Measurements from ENCODE around the gene ZDHHC9. TPM values are rescaled to one million over a fixed set of nuclear protein-coding genes. Genes with fewer than 3 reads are reported as not detected.

The ZDHHC9 gene
- total and polyA plus RNA-seq, 12 donors: 4.3 to 75.7 (median 24.6) TPM

DNA sequence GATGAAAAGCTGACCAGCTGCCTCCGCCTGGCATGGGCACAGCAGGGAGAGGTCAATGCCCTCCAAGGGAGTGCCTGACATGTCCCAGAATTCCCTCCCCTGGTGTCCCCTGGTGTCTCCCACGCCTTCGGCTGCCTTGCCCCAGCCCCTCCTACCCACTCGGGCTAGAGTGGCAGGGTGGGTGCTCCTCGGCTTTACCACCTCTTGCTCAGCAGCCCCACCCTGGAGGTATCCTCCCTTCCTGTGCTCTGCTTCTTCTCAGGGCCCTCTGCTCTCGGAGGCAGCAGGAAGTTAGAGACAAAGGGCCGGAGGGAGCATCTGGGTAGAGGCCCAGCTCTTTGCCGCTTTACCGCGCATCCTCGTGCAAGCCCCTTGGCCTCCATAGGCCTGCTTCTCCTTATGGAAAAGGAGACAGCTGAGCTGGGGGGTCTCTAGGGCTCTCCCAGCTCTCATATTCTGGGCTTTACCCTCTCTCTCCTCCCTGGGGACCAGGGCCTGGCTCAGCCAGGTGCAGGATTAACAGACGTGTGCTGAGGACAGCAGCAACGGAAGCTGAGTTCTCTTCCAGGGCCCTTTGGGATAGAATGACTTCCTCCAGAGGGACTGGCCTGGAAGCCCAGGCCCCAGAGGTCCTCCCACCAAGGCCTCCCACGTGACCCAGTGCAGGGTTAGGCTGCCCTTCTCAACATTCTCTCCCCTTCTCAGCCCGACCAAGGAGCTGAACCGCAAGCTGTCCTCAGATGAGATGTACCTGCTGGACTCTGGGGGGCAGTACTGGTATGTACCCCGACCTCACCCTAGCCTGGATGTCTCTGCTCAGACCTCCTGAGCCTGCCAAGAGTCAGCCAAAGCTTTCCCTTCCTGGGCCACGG lies 87.7 kb downstream of the ZDHHC9 start:
- intact Hi-C loops (cut with DNase I): no loop called here
- H3K9me3 ChIP-seq (replicated peaks in 1 of 3): no peaks in the 10 kb centered on the region
- no peak overlapping the region for H3K27ac ChIP-seq
- 73 to 84% (median 81%) methylated on average over 5 to 18 of the region's 18 CpGs for WGBS, 4 donors
- no peaks in the 10 kb centered on the region for H3K4me1 ChIP-seq (replicated peaks in 1 of 2)
- no peak for DNase-seq
- H3K27me3 ChIP-seq: peaks cover 10% of the 10 kb centered on the region
- no peak overlapping the region for H3K4me3 ChIP-seq
- no peaks in the 10 kb centered on the region for H3K36me3 ChIP-seq (replicated peaks in 1 of 2)
- no peak for TF ChIP-seq CTCF (IDR thresholded peaks at IDR 0.05)
- TF ChIP-seq POLR2A (IDR thresholded peaks at IDR 0.05): no peak

- no peak for TF ChIP-seq POLR2A (IDR thresholded peaks at IDR 0.05)
- peak in 1 of 6 experiments; percentile 23 for TF ChIP-seq CTCF (IDR thresholded peaks at IDR 0.05)
- H3K27ac ChIP-seq: no peak overlapping the region
- no peak for DNase-seq
- H3K4me1 ChIP-seq (replicated peaks in 1 of 2): no peaks in the 10 kb centered on the region
- no peaks in the 10 kb centered on the region for H3K36me3 ChIP-seq (replicated peaks in 1 of 2)
- H3K27me3 ChIP-seq: peaks cover 10% of the 10 kb centered on the region
- H3K4me3 ChIP-seq: no peak overlapping the region
- H3K9me3 ChIP-seq (replicated peaks in 1 of 3): no peaks in the 10 kb centered on the region
- WGBS, 4 donors: 44 to 70% (median 60%) methylated on average over 5 to 22 of the region's 22 CpGs
- intact Hi-C loops (cut with DNase I): no loop called here
Observed at GRCh38 chrX:129754056-129755024, 89.3 kb downstream of the ZDHHC9 start.

Small RNA genes within 50 kb of the gene (small RNA-seq; reads per million reads assigned to genes)
- gene RF00017: 0 reads per million in 2 donors

Other genes starting within 250 kb of the ZDHHC9 start
- 10 to 100 TPM in 2 of 9 donors, 1 to 10 TPM in 6, under 1 TPM in 1; 0.67 to 18.5 (median 5.5) TPM for gene APLN, start 188.9 kb downstream of the ZDHHC9 start, total RNA-seq
- gene APLN, start 188.9 kb downstream of the ZDHHC9 start, polyA plus RNA-seq: 10 to 100 TPM in 2 of 3 donors, 1 to 10 TPM in 1; 2.7 to 27.5 (median 10.5) TPM
- gene XPNPEP2, start 104.9 kb downstream of the ZDHHC9 start, total RNA-seq: 1 to 10 TPM in 5 of 9 donors, under 1 TPM in 4; 0.18 to 5.4 (median 1.4) TPM
- gene XPNPEP2, start 104.9 kb downstream of the ZDHHC9 start, polyA plus RNA-seq: 1 to 10 TPM in 1 of 3 donors, under 1 TPM in 2; 0.56 to 2.4 (median 0.73) TPM
- 10 to 100 TPM in 7 of 9 donors, 1 to 10 TPM in 2; 1.1 to 27.8 (median 18.3) TPM for gene SASH3, start 63.9 kb downstream of the ZDHHC9 start, total RNA-seq
- gene SASH3, start 63.9 kb downstream of the ZDHHC9 start, polyA plus RNA-seq: 10 to 100 TPM in 1 of 3 donors, 1 to 10 TPM in 2; 4.9 to 14.3 (median 5.9) TPM
- 10 to 100 TPM; 10.1 to 17.5 (median 14.8) TPM for gene UTP14A, start 62.3 kb upstream of the ZDHHC9 start, total RNA-seq
- gene UTP14A, start 62.3 kb upstream of the ZDHHC9 start, polyA plus RNA-seq: 10 to 100 TPM; 10.7 to 28.1 (median 11.1) TPM
- gene BCORL1, start 138.7 kb upstream of the ZDHHC9 start, total RNA-seq: 10 to 100 TPM in 4 of 9 donors, 1 to 10 TPM in 5; 1.4 to 18.5 (median 9.2) TPM
- gene BCORL1, start 138.7 kb upstream of the ZDHHC9 start, polyA plus RNA-seq: 1 to 10 TPM; 2.8 to 8.4 (median 5.5) TPM